ENCODE measurements around the gene PRSS23.

The PRSS23 gene

GRCh38 chr11:86800076-86800959, at the start of gene PRSS23:
Gene PRSS23, plus strand, starts transcription at chr11:86800542. Its CDS starts 7,102 bp downstream, at chr11:86807644.
- H3K4me3 ChIP-seq (ENCODE audit: low read depth, low read length) = peak within 1 kb of the TSS; percentile 72
- no peak for TF ChIP-seq CTCF (IDR thresholded peaks at IDR 0.05; ENCODE audit: low read depth, low read length)

- no peak overlapping the region for H3K4me3 ChIP-seq (ENCODE audit: low read depth, low read length)
- no peak for TF ChIP-seq CTCF (IDR thresholded peaks at IDR 0.05; ENCODE audit: low read depth, low read length)
Measured at GRCh38 chr11:86753459-86753858, 46.9 kb upstream of the PRSS23 start.

DNA sequence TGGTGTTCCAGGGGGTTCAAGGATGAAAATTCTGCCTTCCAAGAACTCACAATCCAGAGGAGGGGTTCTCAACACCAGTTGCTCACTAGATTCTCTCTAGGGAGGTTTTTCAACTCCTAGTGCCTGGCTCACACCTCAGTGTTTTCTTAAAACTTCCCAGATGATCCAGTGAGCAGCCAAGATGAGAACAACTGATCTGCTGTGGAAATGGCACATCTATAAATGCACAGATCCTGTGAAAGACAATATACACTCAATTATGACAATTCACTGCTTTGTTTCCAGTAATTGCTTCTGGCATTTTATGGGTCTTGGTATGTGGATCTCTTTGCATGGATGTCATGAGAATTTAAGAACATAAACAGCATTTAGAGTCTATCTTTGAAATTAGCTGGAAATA, 45.2 kb upstream of the PRSS23 start:
- TF ChIP-seq CTCF (IDR thresholded peaks at IDR 0.05; ENCODE audit: low read depth, low read length) = no peak
- no peak overlapping the region for H3K4me3 ChIP-seq (ENCODE audit: low read depth, low read length)

GRCh38 chr11:86758171-86758570, 42.2 kb upstream of the PRSS23 start:
- TF ChIP-seq CTCF (IDR thresholded peaks at IDR 0.05; ENCODE audit: low read depth, low read length) = no peak
- H3K4me3 ChIP-seq (ENCODE audit: low read depth, low read length) = no peak overlapping the region

- no peak overlapping the region for H3K4me3 ChIP-seq (ENCODE audit: low read depth, low read length)
- no peak for TF ChIP-seq CTCF (IDR thresholded peaks at IDR 0.05; ENCODE audit: low read depth, low read length)
Measured at GRCh38 chr11:86760577-86760976, 39.8 kb upstream of the PRSS23 start.

DNA sequence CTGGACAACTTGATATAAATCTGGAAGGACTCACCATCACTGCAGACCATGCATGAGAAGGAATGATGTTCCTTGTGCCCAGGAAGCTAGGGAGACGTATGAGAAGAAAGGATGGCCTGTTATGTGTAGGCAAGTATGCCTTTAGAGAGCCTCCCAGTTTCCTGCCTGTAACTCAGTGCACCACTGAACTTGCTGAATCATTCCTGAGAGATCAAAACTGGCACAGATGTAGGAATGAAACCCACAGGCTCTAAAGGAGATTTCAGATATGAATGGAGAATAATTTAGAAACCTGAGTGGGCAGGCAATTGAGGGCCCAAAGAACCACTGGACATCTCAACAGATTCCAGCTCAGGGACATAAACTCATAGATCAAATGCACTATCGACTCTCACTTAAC, 38.4 kb upstream of the PRSS23 start:
- TF ChIP-seq CTCF (IDR thresholded peaks at IDR 0.05; ENCODE audit: low read depth, low read length) = no peak
- no peak overlapping the region for H3K4me3 ChIP-seq (ENCODE audit: low read depth, low read length)

GRCh38 chr11:86765203-86765602, 35.1 kb upstream of the PRSS23 start:
- no peak for TF ChIP-seq CTCF (IDR thresholded peaks at IDR 0.05; ENCODE audit: low read depth, low read length)
- H3K4me3 ChIP-seq (ENCODE audit: low read depth, low read length) = no peak overlapping the region

Data from WI38 (cell line).